Tibial nerve (tissue), 3 donors: ENCODE data around the gene GPR142.

Experiments
- POLR2A ChIP-seq, 2 donors: fragments of 450-650 bp; IDR thresholded peaks; one replicate each; pipeline ENCODE4 v1.6.1; 2017; ENCODE audit warnings: antibody characterized with exemption in 2 of 2, mild to moderate bottlenecking in 2 of 2, moderate library complexity in 2 of 2
- TF ChIP-seq, protein P1 (sequence below), 5 experiments: fragments of 200-600 bp in 3 of 5; fragments of 450-650 bp in 2 of 5; sonication (generic) in 3 of 5; IDR thresholded peaks; one replicate each; pipeline ENCODE4 v1.5.1; 2016 to 2019; ENCODE audit warnings: antibody characterized with exemption in 5 of 5, mild to moderate bottlenecking in 3 of 5, moderate library complexity in 2 of 5

DNA sequence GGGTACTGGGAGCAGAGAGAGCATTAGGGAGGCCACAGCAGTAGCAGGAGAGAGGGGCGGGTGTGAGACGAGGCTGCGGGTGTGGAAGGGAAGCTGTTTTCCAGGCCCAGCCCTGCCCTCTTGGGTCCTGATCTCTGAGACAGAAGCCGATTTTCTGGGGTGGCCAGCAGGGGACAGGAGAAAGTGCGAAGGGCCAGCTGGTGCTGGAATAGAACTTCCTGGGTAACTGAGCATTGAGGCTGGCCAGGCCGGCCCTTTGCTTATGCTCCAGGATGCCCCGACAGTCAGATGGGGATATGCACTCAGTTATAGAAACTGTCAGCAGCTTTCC lies 6.4 kb upstream of the GPR142 start:
- no peak for TF ChIP-seq POLR2A (IDR thresholded peaks at IDR 0.05)
- TF ChIP-seq, protein P1, sequence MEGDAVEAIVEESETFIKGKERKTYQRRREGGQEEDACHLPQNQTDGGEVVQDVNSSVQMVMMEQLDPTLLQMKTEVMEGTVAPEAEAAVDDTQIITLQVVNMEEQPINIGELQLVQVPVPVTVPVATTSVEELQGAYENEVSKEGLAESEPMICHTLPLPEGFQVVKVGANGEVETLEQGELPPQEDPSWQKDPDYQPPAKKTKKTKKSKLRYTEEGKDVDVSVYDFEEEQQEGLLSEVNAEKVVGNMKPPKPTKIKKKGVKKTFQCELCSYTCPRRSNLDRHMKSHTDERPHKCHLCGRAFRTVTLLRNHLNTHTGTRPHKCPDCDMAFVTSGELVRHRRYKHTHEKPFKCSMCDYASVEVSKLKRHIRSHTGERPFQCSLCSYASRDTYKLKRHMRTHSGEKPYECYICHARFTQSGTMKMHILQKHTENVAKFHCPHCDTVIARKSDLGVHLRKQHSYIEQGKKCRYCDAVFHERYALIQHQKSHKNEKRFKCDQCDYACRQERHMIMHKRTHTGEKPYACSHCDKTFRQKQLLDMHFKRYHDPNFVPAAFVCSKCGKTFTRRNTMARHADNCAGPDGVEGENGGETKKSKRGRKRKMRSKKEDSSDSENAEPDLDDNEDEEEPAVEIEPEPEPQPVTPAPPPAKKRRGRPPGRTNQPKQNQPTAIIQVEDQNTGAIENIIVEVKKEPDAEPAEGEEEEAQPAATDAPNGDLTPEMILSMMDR (IDR thresholded peaks at IDR 0.05) = no peak
